NT2/D1 (cell line): ENCODE results near the gene PDE9A.

Source experiments
- YY1 ChIP-seq: IDR thresholded peaks from 2 replicates; pipeline ENCODE4 v1.6.1; 2011; ENCODE audit not compliant: insufficient read length, insufficient read depth
- ZNF274 ChIP-seq: IDR thresholded peaks from 2 replicates; pipeline ENCODE4 v1.6.1; 2011; ENCODE audit warnings: mild to moderate bottlenecking, low read depth, low read length

GRCh38 chr21:42631142-42631541, 22.3 kb upstream of the PDE9A start:
- TF ChIP-seq YY1, result no peak
- TF ChIP-seq ZNF274, result no peak
